Smooth muscle cell of the pulmonary artery (primary cell): ENCODE data around the gene UNC119B. TPM values are rescaled to one million over a fixed set of nuclear protein-coding genes. Genes with fewer than 3 reads are reported as not detected.

ENCODE experiments used
- total RNA-seq: library from RNA; depleted of rRNA; stranded (reverse); fragments of >200 nt; gene quantifications from 2 replicates; pipeline ENCODE4 v1.2.3, GENCODE V29; 2014

UNC119B gene
- total RNA-seq = 43.9 and 44.3 TPM in 2 replicates

DNA sequence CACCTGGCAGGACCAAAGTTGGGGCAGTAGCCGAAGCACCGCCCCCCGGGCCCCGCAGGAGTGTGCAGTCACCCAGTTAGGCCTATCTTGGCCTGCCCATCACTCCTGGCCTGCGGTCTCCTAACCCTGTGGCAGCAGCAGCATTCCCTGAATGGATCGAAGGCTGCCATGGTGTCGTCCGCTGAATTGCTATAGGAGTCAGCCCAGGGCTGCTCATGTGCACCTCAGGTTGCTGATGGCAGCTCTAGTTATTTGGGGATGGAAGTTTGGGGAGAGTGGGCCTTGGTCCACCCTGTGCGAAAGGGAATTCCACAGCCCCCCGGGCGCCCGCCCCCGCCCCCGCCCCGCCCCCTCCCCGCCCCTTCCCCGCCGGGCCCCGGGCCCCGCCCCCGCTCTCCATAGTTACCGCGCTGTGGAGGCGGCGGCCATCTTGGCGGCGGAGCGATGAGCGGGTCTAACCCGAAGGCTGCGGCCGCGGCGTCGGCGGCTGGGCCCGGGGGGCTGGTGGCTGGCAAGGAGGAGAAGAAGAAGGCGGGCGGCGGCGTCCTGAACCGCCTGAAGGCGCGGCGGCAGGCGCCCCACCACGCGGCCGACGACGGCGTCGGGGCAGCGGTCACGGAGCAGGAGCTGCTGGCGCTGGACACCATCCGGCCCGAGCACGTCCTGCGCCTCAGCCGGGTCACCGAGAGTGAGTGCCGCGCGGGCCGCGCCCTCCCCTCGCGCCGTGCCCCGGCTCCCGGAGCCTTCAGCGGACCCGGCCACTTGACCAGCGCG lies at the start of gene UNC119B:
UNC119B (plus strand) TSS at position 428 of the 774 bp plus-strand sequence; CDS start at position 445, 17 bp downstream.

DNA sequence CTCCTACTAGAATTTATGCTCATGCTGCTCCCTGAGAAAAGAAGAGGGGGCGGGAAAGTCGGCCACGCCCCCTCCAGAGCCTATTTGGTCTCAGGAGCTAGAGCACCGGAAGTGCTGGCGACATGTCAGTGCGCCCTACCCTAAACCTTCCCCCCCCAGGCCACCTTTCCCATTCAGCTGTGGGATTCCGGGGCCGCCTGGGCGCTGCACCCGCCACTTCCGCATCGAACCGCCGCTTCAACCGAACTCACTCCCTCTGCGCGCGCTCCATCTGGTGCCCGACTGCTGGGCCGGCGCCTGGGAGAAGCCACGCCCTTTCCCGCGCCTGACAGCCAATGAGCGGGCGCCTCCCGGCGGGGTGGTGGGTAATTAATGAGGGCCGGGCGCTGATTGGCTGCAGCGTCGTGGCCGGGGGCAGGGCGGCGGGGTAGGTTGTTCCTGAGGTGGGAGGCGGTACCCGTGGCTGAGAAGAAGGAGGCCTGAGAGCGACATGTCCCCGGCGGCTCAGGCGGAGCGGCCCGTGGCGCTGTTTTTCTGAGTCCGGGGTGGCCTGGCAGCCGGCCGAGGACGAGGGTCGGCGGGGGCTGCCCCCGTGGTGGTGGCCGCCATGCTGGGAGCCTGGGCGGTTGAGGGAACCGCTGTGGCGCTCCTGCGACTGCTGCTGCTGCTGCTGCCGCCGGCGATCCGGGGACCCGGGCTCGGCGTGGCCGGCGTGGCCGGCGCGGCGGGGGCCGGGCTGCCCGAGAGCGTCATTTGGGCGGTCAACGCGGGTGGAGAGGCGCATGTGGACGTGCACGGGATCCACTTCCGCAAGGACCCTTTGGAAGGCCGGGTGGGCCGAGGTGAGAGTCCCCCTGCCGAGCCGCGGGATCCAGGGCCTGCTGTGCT lies 23.3 kb upstream of the UNC119B start, which contains the start of gene MLEC:
MLEC (plus strand) TSS at position 460 of the 888 bp plus-strand sequence; CDS start at position 608, 148 bp downstream.

DNA sequence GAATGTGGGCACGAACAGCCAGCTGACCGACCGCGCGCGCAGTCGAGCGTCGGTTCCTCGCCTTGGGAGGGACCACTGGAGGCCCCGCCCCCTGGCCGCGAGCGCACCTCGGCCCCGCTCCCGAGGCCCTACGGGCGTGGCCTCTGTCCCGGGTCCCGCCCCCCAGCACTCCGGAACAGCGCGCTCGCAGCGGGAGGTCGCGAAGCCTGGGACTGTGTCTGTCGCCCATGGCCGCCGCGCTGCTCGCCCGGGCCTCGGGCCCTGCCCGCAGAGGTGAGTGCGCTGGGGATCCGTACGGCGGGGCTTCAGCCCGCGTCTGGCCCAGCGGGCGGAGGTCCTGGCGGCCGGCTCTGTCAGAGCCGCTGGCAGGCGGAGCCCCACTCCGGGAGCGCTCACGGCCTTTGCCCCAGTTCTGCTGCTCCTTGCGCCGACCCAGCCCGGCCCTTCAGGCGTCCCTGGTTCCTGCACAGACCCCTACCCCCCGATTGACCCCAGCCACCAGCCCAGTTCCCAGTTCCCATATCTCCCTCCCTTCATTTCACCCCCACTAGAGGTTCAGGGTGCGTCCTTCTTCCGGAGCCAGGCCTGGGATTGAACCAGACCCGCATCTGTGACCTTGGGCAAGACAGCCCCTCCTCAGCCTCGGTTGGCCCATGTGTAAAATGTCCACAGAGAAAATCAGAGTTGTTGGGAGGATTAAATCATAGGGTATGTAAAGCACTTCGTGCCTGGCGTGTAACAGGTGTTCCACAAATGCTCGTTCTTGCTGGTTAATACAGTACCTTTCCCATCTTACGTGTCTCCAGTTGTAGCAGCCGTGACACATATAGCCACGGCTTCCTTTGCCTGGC lies 15.6 kb downstream of the UNC119B start, which contains the start of gene ACADS:
ACADS (plus strand) TSS at position 168 of the 851 bp plus-strand sequence; CDS start at position 228, 60 bp downstream.

Other genes starting within 250 kb of the UNC119B start
- 170 and 195 TPM in 2 replicates for gene SRSF9, start 240.7 kb upstream of the UNC119B start, total RNA-seq
- gene DYNLL1, start 214.3 kb upstream of the UNC119B start, total RNA-seq = 261 and 303 TPM in 2 replicates
- gene COQ5, start 181.3 kb upstream of the UNC119B start, total RNA-seq = 25.3 and 30.5 TPM in 2 replicates
- gene RNF10, start 176.1 kb upstream of the UNC119B start, total RNA-seq = 189 and 197 TPM in 2 replicates
- 26.1 and 36.7 TPM in 2 replicates for gene POP5, start 129.1 kb upstream of the UNC119B start, total RNA-seq
- gene CABP1, start 69.8 kb upstream of the UNC119B start, total RNA-seq = 1.6 and 21.4 TPM in 2 replicates
- 136 and 156 TPM in 2 replicates for gene MLEC, start 23.3 kb upstream of the UNC119B start, total RNA-seq
- gene ACADS, start 15.4 kb downstream of the UNC119B start, total RNA-seq = 5.6 and 6.6 TPM in 2 replicates
- 9.4 and 9.5 TPM in 2 replicates for gene SPPL3, start 193.9 kb downstream of the UNC119B start, total RNA-seq